RWPE1 (cell line): Measurements from ENCODE around the gene C2CD2.
A peak's percentile ranks its signal among the peaks of the same experiment; 100 is the strongest.

Experiments used
- CTCF ChIA-PET: fragments of 350-600 bp; sonication (Branson Sonifier 250); formaldehyde crosslinking; extraction: SDS; loops from one replicate; lab custom pipeline; 2021; lab: Yijun Ruan, JAX
- POLR2A ChIA-PET: fragments of 400-600 bp; formaldehyde crosslinking; extraction: SDS; loops from one replicate; lab custom pipeline; 2020; ENCODE audit warnings: antibody characterized with exemption; ENCODE audit not compliant: low non-redundant PET; lab: Yijun Ruan, JAX
- DNase-seq: peaks from one replicate; pipeline ENCODE4 v3.0.0; 2012; ENCODE audit warnings: low spot score
- H3K27ac ChIP-seq: fragments of 450-650 bp; 2 replicates; pipeline ENCODE4 v1.5.1; 2017
- CTCF ChIP-seq: fragments of 450-650 bp; conservative IDR thresholded peaks from 2 replicates; pipeline ENCODE4 v1.5.1; 2017; ENCODE audit warnings: low read depth, mild to moderate bottlenecking

The C2CD2 gene

DNA sequence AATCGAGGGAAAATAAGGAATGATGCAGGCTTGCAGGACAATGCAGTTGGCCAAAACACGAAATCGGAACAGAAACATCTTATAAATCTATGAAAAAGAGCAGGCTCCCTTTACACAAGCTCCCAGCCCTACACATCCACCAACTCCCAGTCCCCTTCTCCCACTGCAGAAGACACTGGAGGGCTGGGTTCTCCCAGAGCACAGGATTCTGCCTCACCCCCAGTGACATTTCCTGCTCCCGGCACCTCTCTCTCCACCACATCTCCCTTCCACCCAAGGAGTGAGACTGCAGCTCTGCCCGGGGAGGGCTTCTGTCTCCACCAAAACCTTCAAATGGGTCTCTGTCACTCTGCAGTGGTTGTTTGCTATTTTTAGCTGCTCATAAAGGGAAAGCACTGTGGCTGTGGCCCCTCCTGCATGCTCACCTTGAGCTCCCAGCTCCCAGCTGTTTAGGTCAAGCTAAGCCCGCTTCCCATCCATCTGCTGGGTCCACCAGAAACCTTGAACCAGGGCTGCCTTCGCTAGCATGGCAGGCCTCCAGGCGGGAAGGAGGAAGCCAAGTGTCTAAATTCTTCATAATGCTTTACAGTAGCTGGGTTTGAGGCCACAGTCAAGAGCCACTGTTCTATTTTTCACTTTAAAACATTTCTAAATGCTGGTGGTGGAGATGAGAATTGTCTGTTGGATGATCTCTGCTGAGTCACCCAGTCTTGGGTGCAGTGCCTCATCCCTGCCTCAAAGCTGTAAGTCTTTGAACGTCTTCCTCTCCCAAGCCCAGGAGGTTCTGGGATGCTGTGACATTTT, 3.3 kb upstream of the C2CD2 start:
- ChIA-PET POLR2A (no interaction called here), CTCF (interaction anchor here (0.6 to 1.0 kb wide), 5 partner anchors 151 to 337 kb away, joined by 3 to 5 read pairs (median 3); no protein-coding TSS in a partner anchor)
- peak overlapping the region; percentile 92 for H3K27ac ChIP-seq
- no peak for TF ChIP-seq CTCF
- peak; percentile 57 for DNase-seq

DNA sequence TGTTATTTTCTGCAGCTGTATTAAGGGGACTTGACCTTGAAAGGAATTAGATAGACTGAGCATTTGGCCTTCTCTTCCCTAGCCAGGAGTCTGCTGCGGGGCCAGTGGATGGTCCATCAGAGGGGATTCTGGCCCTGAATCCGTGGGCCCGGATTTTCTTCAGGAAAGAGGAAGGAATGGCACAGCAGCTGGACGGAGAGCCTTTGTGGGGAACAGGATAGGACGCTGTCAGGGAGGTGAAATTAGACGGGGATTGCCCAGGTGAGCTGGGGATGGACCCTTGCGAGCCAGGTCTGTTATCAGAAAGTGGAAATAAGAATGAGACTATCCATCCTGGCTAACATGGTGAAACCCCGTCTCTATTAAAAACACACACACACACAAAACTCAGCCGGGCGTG, 1.7 kb upstream of the C2CD2 start:
- ChIA-PET POLR2A (no interaction called here), CTCF (interaction anchor here (0.7 kb wide), 1 partner anchor 152 kb away, joined by 3 read pairs; no protein-coding TSS in a partner anchor)
- DNase-seq = no peak
- peak overlapping the region; percentile 92 for H3K27ac ChIP-seq
- TF ChIP-seq CTCF = no peak

DNA sequence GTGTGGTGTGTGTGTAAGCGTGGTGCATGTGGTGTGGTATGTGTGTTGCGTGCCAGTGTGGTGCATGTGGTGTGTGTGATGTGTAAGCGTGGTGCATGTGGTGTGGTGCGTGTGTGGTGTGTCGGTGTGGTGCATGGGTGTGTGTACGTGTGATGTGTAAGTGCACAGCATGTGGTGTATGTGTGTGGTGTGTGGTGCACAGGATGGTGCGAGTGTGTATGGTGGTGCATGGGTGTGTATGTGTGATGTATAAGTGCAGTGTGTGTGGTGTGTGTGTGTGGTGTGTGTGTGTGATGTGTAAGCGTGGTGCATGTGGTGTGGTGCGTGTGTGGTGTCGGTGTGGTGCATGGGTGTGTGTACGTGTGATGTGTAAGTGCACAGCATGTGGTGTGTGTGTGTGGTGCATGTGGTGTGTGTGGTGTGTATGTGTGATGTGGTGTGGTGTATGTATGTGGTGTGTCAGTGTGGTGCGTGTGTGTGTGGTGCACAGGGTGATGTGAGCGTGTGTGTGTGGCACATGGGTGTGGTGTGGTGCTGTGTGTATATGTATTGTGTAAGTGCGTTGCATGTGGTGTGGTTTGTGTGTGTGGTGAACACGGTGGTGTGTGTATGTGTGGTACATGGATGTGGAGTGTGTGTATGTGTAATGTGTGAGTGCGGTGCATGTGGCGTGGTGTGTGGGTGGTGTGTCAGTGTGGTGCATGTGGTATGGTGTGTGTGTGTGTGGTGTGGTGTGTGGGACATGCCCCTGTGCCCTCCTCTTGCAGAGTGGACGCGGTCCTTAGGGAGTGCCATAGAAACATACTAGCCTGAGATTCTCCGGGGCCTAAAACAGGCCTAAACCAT, 1.1 kb upstream of the C2CD2 start:
- CTCF ChIA-PET = no interaction called here
- TF ChIP-seq CTCF = no peak
- peak overlapping the region; percentile 92 for H3K27ac ChIP-seq
- POLR2A ChIA-PET = no interaction called here
- DNase-seq = no peak

DNA sequence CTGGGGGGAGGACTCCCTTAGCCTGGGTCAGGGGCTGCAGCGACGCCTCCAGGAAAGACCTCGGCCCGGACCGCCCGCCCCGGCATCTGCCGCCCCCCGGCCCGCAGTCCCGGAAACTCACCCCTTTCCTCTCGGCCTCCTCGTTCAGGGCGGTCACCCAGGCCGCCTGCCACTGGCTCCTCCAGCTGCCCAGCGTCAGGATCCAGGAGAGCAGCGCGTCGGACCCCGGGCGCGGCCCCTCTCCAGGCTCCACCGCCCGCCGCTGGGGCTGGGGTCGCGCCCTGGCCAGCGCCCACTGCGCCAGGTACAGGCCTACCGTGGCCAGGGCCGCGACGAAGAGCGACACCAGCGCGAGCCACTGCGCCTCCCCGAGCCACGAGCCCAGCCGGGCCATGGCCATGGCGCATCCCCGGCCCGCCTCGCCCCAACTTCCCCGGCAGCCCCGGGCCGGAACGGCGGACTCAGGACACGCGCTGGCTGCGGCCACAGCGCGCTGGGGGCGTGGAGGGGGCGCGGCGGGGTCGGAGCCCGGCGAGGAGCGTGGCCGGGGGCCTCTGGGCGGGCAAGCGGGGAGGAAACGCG, 478 bp downstream of the C2CD2 start:
- H3K27ac ChIP-seq = peak overlapping the region; percentile 92
- ChIA-PET POLR2A (no interaction called here), CTCF (interaction anchor here (0.7 kb wide), 1 partner anchor 107 kb away, joined by 3 read pairs; no protein-coding TSS in a partner anchor)
- no peak for TF ChIP-seq CTCF
- DNase-seq = no peak

GRCh38 chr21:41952568-41953248, 1.1 kb downstream of the C2CD2 start:
- POLR2A ChIA-PET = no interaction called here

More at GRCh38 chr21:41952568-41953248, 1.1 kb downstream of the C2CD2 start:
- CTCF ChIA-PET = interaction anchor here (0.6 to 1.0 kb wide), 3 partner anchors 8 to 155 kb away, joined by 3 to 4 read pairs (median 3); no protein-coding TSS in a partner anchor
- peak; percentile 28 for DNase-seq
- no peak for TF ChIP-seq CTCF
- H3K27ac ChIP-seq = peak overlapping the region; percentile 92
